ENCODE results near the gene PIWIL4. TPM values are rescaled to one million over a fixed set of nuclear protein-coding genes. Genes with fewer than 3 reads are reported as not detected.

The PIWIL4 gene
- total RNA-seq, 2 experiments from 2014 or later: 0.15 to 0.22 TPM

- no peak for DNase-seq (ENCODE audit: low spot score)
- intact Hi-C loops (cut with micrococcal nuclease; ENCODE audit: unreplicated experiment): no loop called here
- Histone ChIP-seq H3K36me3 (ENCODE audit: insufficient read depth, low read length) (no peaks in the 10 kb centered on the region), H3K9me3 (ENCODE audit: low read length) (no peaks in the 10 kb centered on the region), H3K4me2 (ENCODE audit: low read length) (no peak overlapping the region), H3K4me3 (ENCODE audit: low read depth, low read length, poor library complexity, severe bottlenecking) (no peak overlapping the region), H4K20me1 (ENCODE audit: insufficient read depth, low read length) (no peaks in the 10 kb centered on the region), H2AFZ (ENCODE audit: low read length) (no peak overlapping the region), H3K79me2 (ENCODE audit: insufficient read depth, low read depth, low read length) (no peaks in the 10 kb centered on the region), H3K4me1 (ENCODE audit: insufficient read depth, low read length, poor library complexity, severe bottlenecking) (no peaks in the 10 kb centered on the region), H3K9me2 (ENCODE audit: insufficient read depth, low read length) (no peaks in the 10 kb centered on the region), H3K27ac (ENCODE audit: low read depth, low read length, poor library complexity, severe bottlenecking) (no peak overlapping the region)
- TF ChIP-seq CTCF (conservative IDR thresholded peaks at IDR 0.05; ENCODE audit: low read length) (no peak), EZH2phosphoT487 (IDR thresholded peaks at IDR 0.05; ENCODE audit: borderline replicate concordance, low read depth, low read length) (no peak)
- ChIA-PET POLR2A (interaction anchor here (0.9 kb wide), 1 partner anchor 13 kb away, joined by 3 read pairs; no protein-coding TSS in a partner anchor), CTCF (ENCODE audit: unreplicated experiment) (no interaction called here)
- BruUV-seq (replicated peaks): no TSS peak
These were observed 16.8 kb downstream of the PIWIL4 start for GRCh38 chr11:94583866-94584500.

- Histone ChIP-seq H3K9me3 (ENCODE audit: low read length) (no peaks in the 10 kb centered on the region), H4K20me1 (ENCODE audit: insufficient read depth, low read length) (no peaks in the 10 kb centered on the region), H2AFZ (ENCODE audit: low read length) (no peak overlapping the region), H3K4me1 (ENCODE audit: insufficient read depth, low read length, poor library complexity, severe bottlenecking) (no peaks in the 10 kb centered on the region), H3K36me3 (ENCODE audit: insufficient read depth, low read length) (no peaks in the 10 kb centered on the region), H3K4me3 (ENCODE audit: low read depth, low read length, poor library complexity, severe bottlenecking) (no peak overlapping the region), H3K27ac (ENCODE audit: low read depth, low read length, poor library complexity, severe bottlenecking) (no peak overlapping the region), H3K4me2 (ENCODE audit: low read length) (no peak overlapping the region), H3K79me2 (ENCODE audit: insufficient read depth, low read depth, low read length) (no peaks in the 10 kb centered on the region), H3K9me2 (ENCODE audit: insufficient read depth, low read length) (no peaks in the 10 kb centered on the region)
- no peak for TF ChIP-seq CTCF (conservative IDR thresholded peaks at IDR 0.05; ENCODE audit: low read length)
- TF ChIP-seq EZH2phosphoT487 (IDR thresholded peaks at IDR 0.05; ENCODE audit: borderline replicate concordance, low read depth, low read length): no peak
- DNase-seq (ENCODE audit: low spot score): no peak
- intact Hi-C loops (cut with micrococcal nuclease; ENCODE audit: unreplicated experiment): no loop called here
- BruUV-seq (replicated peaks): no TSS peak
- ChIA-PET CTCF (ENCODE audit: unreplicated experiment) (no interaction called here), POLR2A (interaction anchor here (0.7 to 1.1 kb wide), 2 partner anchors 12 to 20 kb away, joined by 3 read pairs; no protein-coding TSS in a partner anchor)
These were observed 17.8 kb downstream of the PIWIL4 start for GRCh38 chr11:94584978-94585377.

- H3K4me1 ChIP-seq (ENCODE audit: insufficient read depth, low read length, poor library complexity, severe bottlenecking): no peaks in the 10 kb centered on the region
- no peak overlapping the region for H3K27ac ChIP-seq (ENCODE audit: low read depth, low read length, poor library complexity, severe bottlenecking)
- no peak overlapping the region for H2AFZ ChIP-seq (ENCODE audit: low read length)
- intact Hi-C loops (cut with micrococcal nuclease; ENCODE audit: unreplicated experiment): no loop called here
- no peaks in the 10 kb centered on the region for H3K9me2 ChIP-seq (ENCODE audit: insufficient read depth, low read length)
- no peaks in the 10 kb centered on the region for H4K20me1 ChIP-seq (ENCODE audit: insufficient read depth, low read length)
- H3K4me2 ChIP-seq (ENCODE audit: low read length): no peak overlapping the region
- no peaks in the 10 kb centered on the region for H3K9me3 ChIP-seq (ENCODE audit: low read length)
- DNase-seq (ENCODE audit: low spot score): no peak
- no peak overlapping the region for H3K4me3 ChIP-seq (ENCODE audit: low read depth, low read length, poor library complexity, severe bottlenecking)
- POLR2A ChIA-PET: interaction anchor here (0.6 to 1.1 kb wide), 6 partner anchors 12 to 365 kb away, joined by 3 to 5 read pairs (median 3); no protein-coding TSS in a partner anchor
- CTCF ChIA-PET (ENCODE audit: unreplicated experiment): no interaction called here
- H3K79me2 ChIP-seq (ENCODE audit: insufficient read depth, low read depth, low read length): no peaks in the 10 kb centered on the region
- TF ChIP-seq EZH2phosphoT487 (IDR thresholded peaks at IDR 0.05; ENCODE audit: borderline replicate concordance, low read depth, low read length): no peak
- no peaks in the 10 kb centered on the region for H3K36me3 ChIP-seq (ENCODE audit: insufficient read depth, low read length)
- no TSS peak for BruUV-seq (replicated peaks)
These were observed 18.2 kb downstream of the PIWIL4 start for GRCh38 chr11:94585399-94585798.
